ENCODE measurements around the gene UNC45A.
"Not testable (repeated sequence)": the region's sequence is repeated elsewhere in the genome, so short reads cannot be mapped to it uniquely, and the experiment has no call there.

DNA sequence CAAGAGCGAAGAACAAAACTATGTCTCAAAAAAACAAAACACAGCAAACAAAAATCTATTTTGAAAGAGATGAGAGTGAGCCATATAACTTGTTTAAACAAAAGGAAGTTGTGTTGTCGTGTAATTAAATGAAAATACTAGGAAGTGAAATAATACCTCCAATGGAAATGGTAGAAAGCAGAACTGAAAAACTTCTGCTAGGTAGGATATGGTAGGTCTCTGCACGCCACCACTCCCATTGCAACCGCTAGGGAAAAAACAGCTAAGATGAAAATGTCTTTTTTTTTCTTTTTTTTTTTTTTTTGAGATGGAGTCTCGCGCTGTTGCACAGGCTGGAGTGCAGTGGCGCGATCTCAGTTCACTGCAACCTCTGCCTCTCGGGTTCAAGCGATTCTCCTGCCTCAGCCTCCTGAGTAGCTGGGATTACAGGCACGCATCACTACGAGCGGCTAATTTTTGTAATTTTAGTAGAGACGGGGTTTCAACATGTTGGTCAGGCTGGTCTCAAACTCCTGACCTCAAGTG lies 37.9 kb upstream of the UNC45A start:
- TF ChIP-seq POLR2A (IDR thresholded peaks at IDR 0.05) = not testable (repeated sequence)
- TF ChIP-seq, protein P1, sequence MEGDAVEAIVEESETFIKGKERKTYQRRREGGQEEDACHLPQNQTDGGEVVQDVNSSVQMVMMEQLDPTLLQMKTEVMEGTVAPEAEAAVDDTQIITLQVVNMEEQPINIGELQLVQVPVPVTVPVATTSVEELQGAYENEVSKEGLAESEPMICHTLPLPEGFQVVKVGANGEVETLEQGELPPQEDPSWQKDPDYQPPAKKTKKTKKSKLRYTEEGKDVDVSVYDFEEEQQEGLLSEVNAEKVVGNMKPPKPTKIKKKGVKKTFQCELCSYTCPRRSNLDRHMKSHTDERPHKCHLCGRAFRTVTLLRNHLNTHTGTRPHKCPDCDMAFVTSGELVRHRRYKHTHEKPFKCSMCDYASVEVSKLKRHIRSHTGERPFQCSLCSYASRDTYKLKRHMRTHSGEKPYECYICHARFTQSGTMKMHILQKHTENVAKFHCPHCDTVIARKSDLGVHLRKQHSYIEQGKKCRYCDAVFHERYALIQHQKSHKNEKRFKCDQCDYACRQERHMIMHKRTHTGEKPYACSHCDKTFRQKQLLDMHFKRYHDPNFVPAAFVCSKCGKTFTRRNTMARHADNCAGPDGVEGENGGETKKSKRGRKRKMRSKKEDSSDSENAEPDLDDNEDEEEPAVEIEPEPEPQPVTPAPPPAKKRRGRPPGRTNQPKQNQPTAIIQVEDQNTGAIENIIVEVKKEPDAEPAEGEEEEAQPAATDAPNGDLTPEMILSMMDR (IDR thresholded peaks at IDR 0.05) = not testable (repeated sequence)

Measured in thyroid gland (tissue), 4 donors.